GM12878 (cell line): ENCODE results near the gene UHRF2. TPM values are rescaled to one million over a fixed set of nuclear protein-coding genes. Genes with fewer than 3 reads are reported as not detected.

ENCODE experiments used
- ATAC-seq: fragments of 200-7000 bp; cut with Tn5 transposase; 3 replicates; pipeline ENCODE4 v1.9.1; 2020; ENCODE audit warnings: mild to moderate bottlenecking, moderate library complexity
- BruUV-seq: library from RNA; stranded (reverse); fragments of 400-500 nt; replicated peaks from 2 replicates; lab custom pipeline; 2021; lab: Mats Ljungman, UMichigan
- CTCF ChIA-PET: fragments of 300-600 bp; sonication (Branson Sonifier 250); formaldehyde crosslinking; extraction: SDS; loops from one replicate; lab custom pipeline; 2021; ENCODE audit warnings: inconsistent platforms; lab: Yijun Ruan, JAX
- POLR2A ChIA-PET: fragments of 350-600 bp; formaldehyde crosslinking; extraction: SDS; loops from one replicate; lab custom pipeline; 2021; ENCODE audit warnings: inconsistent platforms; lab: Charles Lee
- RAD21 ChIA-PET: fragments of 300-600 bp; sonication (Branson Sonifier 250); formaldehyde crosslinking; loops from one replicate; lab custom pipeline; 2023; ENCODE audit warnings: antibody characterized with exemption; ENCODE audit not compliant: unreplicated experiment; lab: Charles Lee
- SMC1A ChIA-PET: fragments of 300-600 bp; sonication (Branson Sonifier 250); formaldehyde crosslinking; loops from one replicate; lab custom pipeline; 2023; ENCODE audit not compliant: unreplicated experiment, uncharacterized antibody; lab: Charles Lee
- DNase-seq: peaks from one replicate; pipeline ENCODE4 v3.0.0-alpha.2; 2011; ENCODE audit warnings: low read depth, low spot score
- FAIRE-seq: peaks from 3 replicates; lab custom pipeline; 2011; peaks lifted over from hg19 to GRCh38; lab: Jason Lieb, UNC
- H2AFZ ChIP-seq: 2 replicates; pipeline ENCODE4 v1.6.0; 2011; ENCODE audit warnings: low read depth, low read length, control low read depth; ENCODE audit not compliant: control insufficient read depth
- H3K27ac ChIP-seq: 2 replicates; pipeline ENCODE4 v1.5.1; 2011; ENCODE audit warnings: control low read depth; ENCODE audit not compliant: control insufficient read depth, insufficient read depth
- H3K27me3 ChIP-seq, 2 experiments: replicated peaks in 1 of 2; 2 replicates each; pipeline versions ENCODE4 v1.6.0 to v1.6.1; 2011; ENCODE audit warnings: low read length in 1 of 2; ENCODE audit not compliant: control insufficient read depth in 2 of 2, insufficient read depth in 2 of 2
- H3K36me3 ChIP-seq, 2 experiments: 2 replicates each; pipeline ENCODE4 v1.5.1; 2011; ENCODE audit warnings: low read length in 1 of 2; ENCODE audit not compliant: control insufficient read depth in 2 of 2, insufficient read depth in 2 of 2
- H3K4me1 ChIP-seq: 2 replicates; pipeline ENCODE4 v1.6.1; 2011; ENCODE audit warnings: mild to moderate bottlenecking, low read length, moderate library complexity, mixed read lengths; ENCODE audit not compliant: control insufficient read depth, insufficient read depth
- H3K4me2 ChIP-seq: 2 replicates; pipeline ENCODE4 v1.6.0; 2011; ENCODE audit warnings: control low read depth; ENCODE audit not compliant: control insufficient read depth, insufficient read depth
- H3K4me3 ChIP-seq: fragments of 200-600 bp; sonication (generic); 2 replicates; pipeline ENCODE4 v1.5.1; 2016
- H3K79me2 ChIP-seq: 2 replicates; pipeline ENCODE4 v1.6.0; 2011; ENCODE audit warnings: low read length; ENCODE audit not compliant: control insufficient read depth, insufficient read depth
- H3K9ac ChIP-seq: 2 replicates; pipeline ENCODE4 v1.8.0; 2011; ENCODE audit warnings: low read length, control low read depth, mixed read lengths; ENCODE audit not compliant: control insufficient read depth, insufficient read depth
- H3K9me3 ChIP-seq: replicated peaks from 3 replicates; pipeline ENCODE4 v1.5.1; 2011; ENCODE audit warnings: mild to moderate bottlenecking, low read length; ENCODE audit not compliant: control insufficient read depth, insufficient read depth
- H4K20me1 ChIP-seq: 2 replicates; pipeline ENCODE4 v1.6.0; 2011; ENCODE audit not compliant: control insufficient read depth, insufficient read depth
- CREB1 ChIP-seq: IDR thresholded peaks from 2 replicates; pipeline ENCODE4 v1.6.1; 2012; ENCODE audit warnings: low read depth, mild to moderate bottlenecking, inconsistent platforms
- HDAC6 ChIP-seq: fragments of 200-600 bp; sonication (generic); IDR thresholded peaks from one replicate; pipeline ENCODE4 v1.8.0; 2017; ENCODE audit warnings: antibody characterized with exemption; ENCODE audit not compliant: unreplicated experiment
- HDGF ChIP-seq: fragments of 450-650 bp; IDR thresholded peaks from 2 replicates; pipeline ENCODE4 v1.6.1; 2016; ENCODE audit warnings: antibody characterized with exemption
- MLLT1 ChIP-seq: fragments of 450-650 bp; IDR thresholded peaks from 2 replicates; pipeline ENCODE4 v1.6.1; 2016; ENCODE audit warnings: mild to moderate bottlenecking
- PAX8 ChIP-seq: fragments of 450-650 bp; IDR thresholded peaks from 2 replicates; pipeline ENCODE4 v1.6.1; 2017; ENCODE audit warnings: mild to moderate bottlenecking, moderate library complexity
- PML ChIP-seq: IDR thresholded peaks from 2 replicates; pipeline ENCODE4 v1.6.1; 2012; ENCODE audit warnings: low read length, inconsistent platforms
- POLR2AphosphoS2 ChIP-seq: IDR thresholded peaks from 2 replicates; pipeline ENCODE4 v1.6.1; 2011; ENCODE audit warnings: low read depth, mild to moderate bottlenecking, low read length, improper control_type of control experiment, moderate library complexity
- RBBP5 ChIP-seq: fragments of 200-600 bp; sonication (generic); conservative IDR thresholded peaks from 2 replicates; pipeline ENCODE4 v1.6.1; 2016
- RFX5 ChIP-seq: IDR thresholded peaks from 2 replicates; pipeline ENCODE4 v1.6.1; 2011; ENCODE audit warnings: low read depth, low read length, improper control_type of control experiment
- USF1 ChIP-seq: IDR thresholded peaks from 2 replicates; pipeline ENCODE4 v1.6.1; 2011; ENCODE audit warnings: borderline replicate concordance, low read depth, mild to moderate bottlenecking, moderate library complexity, mixed read lengths, low read length; ENCODE audit not compliant: insufficient read depth; ENCODE audit errors: extremely low read length
- YY1 ChIP-seq: IDR thresholded peaks from 2 replicates; pipeline ENCODE4 v1.6.1; 2011; ENCODE audit warnings: low read depth, mild to moderate bottlenecking, low read length
- ZNF384 ChIP-seq: IDR thresholded peaks from 2 replicates; pipeline ENCODE4 v1.6.1; 2012; ENCODE audit warnings: low read depth, mild to moderate bottlenecking, low read length, improper control_type of control experiment, borderline replicate concordance
- ZSCAN29 ChIP-seq: fragments of 450-650 bp; IDR thresholded peaks from 2 replicates; pipeline ENCODE4 v1.6.1; 2017; ENCODE audit warnings: mild to moderate bottlenecking, moderate library complexity
- WGBS: methylation state at CpG from one replicate; pipeline ENCODE4 v1.1.6; 2016; ENCODE audit warnings: low lambda C conversion rate; ENCODE audit not compliant: insufficient replicate concordance, insufficient coverage; ENCODE audit errors: missing lambda C conversion rate; 5-methylcytosine and 5-hydroxymethylcytosine counted together
- in situ Hi-C: fragments of 300-500 bp; cut with MboI; formaldehyde crosslinking; loops from 9 replicates; pipeline ENCODE4 v1.14.3; 2018; ENCODE audit warnings: mixed read lengths
- intact Hi-C: fragments of 100-400 bp; cut with micrococcal nuclease; formaldehyde crosslinking; loops from one replicate; pipeline ENCODE4 v1.14.2; 2022; ENCODE audit not compliant: unreplicated experiment
- polyA plus RNA-seq, 11 experiments: library from polyadenylated mRNA; depleted of rRNA in 4 of 11; unstranded in 6 of 11; stranded (reverse) in 5 of 11; fragments of >200 nt; fragmentation: Nextera tagmentation in 4 of 11; fragmentation: Illumina TruSeq in 1 of 11; extraction: Ambion mirVana in 4 of 11; extraction: Trizol in 1 of 11; gene quantifications; 1 replicate in 1 of 11; 2 replicates in 10 of 11; pipeline versions ENCODE4 v1.2.1 to v1.2.3, GENCODE V29; 2011 to 2016; ENCODE audit warnings: inconsistent platforms in 2 of 11, missing spikeins in 2 of 11, low read depth in 1 of 11
- total RNA-seq, 4 experiments: library from RNA; depleted of rRNA in 3 of 4; stranded (reverse); fragments of >200 nt in 3 of 4; fragmentation: Illumina TruSeq in 1 of 4; extraction: Trizol in 1 of 4; gene quantifications; 2 replicates each; pipeline versions ENCODE4 v1.2.1 to v1.2.3, GENCODE V29; 2013 to 2021
- TF ChIP-seq, protein P1 (sequence below): fragments of 450-650 bp; formaldehyde crosslinking; IDR thresholded peaks from 2 replicates; pipeline ENCODE4 v1.4.0; 2020; ENCODE audit warnings: mild to moderate bottlenecking, moderate library complexity
- TF ChIP-seq, protein P2 (sequence below): fragments of 450-650 bp; IDR thresholded peaks from 2 replicates; pipeline ENCODE4 v1.6.1; 2017; ENCODE audit warnings: mild to moderate bottlenecking

Gene UHRF2
- total and polyA plus RNA-seq, 10 of the 15 experiments (the other 5 are each of a cell fraction or from before 2014, with no cell fraction given) = 11.2 to 95.8 (median 43.1) TPM

DNA sequence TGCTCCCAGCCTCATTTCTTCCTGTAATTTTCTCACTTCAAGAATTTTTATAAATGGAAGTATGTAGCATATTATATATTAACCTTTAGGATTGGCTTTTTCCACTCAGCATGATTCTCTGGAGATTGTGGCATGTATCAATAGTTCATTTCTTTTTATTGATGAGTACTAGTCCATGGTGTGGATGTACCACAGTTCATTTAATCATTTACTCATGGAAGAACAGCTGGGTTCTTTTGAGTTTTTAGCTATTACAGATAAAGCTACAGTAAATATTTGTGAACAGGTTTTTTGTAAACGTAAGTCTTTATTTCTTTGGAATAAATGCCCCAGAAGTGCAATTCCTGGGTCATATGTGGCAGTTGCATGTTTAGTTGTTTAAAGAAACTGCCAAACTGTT lies 76.1 kb downstream of the UHRF2 start (continued):
- no peak for TF ChIP-seq YY1
- TF ChIP-seq, protein P1, sequence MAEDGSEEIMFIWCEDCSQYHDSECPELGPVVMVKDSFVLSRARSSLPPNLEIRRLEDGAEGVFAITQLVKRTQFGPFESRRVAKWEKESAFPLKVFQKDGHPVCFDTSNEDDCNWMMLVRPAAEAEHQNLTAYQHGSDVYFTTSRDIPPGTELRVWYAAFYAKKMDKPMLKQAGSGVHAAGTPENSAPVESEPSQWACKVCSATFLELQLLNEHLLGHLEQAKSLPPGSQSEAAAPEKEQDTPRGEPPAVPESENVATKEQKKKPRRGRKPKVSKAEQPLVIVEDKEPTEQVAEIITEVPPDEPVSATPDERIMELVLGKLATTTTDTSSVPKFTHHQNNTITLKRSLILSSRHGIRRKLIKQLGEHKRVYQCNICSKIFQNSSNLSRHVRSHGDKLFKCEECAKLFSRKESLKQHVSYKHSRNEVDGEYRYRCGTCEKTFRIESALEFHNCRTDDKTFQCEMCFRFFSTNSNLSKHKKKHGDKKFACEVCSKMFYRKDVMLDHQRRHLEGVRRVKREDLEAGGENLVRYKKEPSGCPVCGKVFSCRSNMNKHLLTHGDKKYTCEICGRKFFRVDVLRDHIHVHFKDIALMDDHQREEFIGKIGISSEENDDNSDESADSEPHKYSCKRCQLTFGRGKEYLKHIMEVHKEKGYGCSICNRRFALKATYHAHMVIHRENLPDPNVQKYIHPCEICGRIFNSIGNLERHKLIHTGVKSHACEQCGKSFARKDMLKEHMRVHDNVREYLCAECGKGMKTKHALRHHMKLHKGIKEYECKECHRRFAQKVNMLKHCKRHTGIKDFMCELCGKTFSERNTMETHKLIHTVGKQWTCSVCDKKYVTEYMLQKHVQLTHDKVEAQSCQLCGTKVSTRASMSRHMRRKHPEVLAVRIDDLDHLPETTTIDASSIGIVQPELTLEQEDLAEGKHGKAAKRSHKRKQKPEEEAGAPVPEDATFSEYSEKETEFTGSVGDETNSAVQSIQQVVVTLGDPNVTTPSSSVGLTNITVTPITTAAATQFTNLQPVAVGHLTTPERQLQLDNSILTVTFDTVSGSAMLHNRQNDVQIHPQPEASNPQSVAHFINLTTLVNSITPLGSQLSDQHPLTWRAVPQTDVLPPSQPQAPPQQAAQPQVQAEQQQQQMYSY (CRISPR knock-in tag) = no peak

DNA sequence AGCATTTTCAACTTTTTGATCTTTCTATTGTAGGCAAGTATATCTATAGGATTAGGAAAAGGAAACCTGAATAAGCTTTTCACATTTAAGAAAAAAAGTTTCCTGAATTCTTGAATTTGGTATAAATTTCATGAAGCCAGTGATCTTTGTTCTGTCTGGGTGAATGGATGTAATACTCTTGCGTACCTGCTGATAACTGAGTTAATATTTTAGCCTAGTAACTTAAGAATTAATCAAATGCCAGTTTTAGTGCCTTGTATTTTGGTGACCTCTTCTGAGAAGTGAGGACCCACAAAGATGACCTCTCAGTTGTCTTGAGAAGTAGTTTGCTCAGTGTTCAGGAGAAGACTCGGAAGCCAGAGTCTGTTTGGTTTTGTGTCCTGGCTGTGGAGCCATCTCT lies 77.9 kb downstream of the UHRF2 start:
- no peaks in the 10 kb centered on the region for H3K9me3 ChIP-seq
- TF ChIP-seq USF1 (no peak), CREB1 (no peak), RFX5 (no peak), RBBP5 (no peak), POLR2AphosphoS2 (no peak), HDAC6 (no peak), MLLT1 (no peak), ZSCAN29 (no peak), HDGF (no peak), PAX8 (no peak), ZNF384 (no peak), PML (no peak)
- TF ChIP-seq, protein P2, sequence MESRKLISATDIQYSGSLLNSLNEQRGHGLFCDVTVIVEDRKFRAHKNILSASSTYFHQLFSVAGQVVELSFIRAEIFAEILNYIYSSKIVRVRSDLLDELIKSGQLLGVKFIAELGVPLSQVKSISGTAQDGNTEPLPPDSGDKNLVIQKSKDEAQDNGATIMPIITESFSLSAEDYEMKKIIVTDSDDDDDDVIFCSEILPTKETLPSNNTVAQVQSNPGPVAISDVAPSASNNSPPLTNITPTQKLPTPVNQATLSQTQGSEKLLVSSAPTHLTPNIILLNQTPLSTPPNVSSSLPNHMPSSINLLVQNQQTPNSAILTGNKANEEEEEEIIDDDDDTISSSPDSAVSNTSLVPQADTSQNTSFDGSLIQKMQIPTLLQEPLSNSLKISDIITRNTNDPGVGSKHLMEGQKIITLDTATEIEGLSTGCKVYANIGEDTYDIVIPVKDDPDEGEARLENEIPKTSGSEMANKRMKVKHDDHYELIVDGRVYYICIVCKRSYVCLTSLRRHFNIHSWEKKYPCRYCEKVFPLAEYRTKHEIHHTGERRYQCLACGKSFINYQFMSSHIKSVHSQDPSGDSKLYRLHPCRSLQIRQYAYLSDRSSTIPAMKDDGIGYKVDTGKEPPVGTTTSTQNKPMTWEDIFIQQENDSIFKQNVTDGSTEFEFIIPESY = no peak

More for the DNA sequence above, 77.9 kb downstream of the UHRF2 start:
- H3K4me1 ChIP-seq = no peaks in the 10 kb centered on the region
- RAD21 ChIA-PET = no interaction called here
- H4K20me1 ChIP-seq = no peaks in the 10 kb centered on the region
- intact Hi-C loops (no loop called here), in situ Hi-C loops (no loop called here)
- CTCF ChIA-PET = interaction anchor here (1.1 to 1.4 kb wide), 2 partner anchors 76 to 336 kb away, joined by 3 read pairs; no protein-coding TSS in a partner anchor
- no peak overlapping the region for H3K27ac ChIP-seq
- H3K9ac ChIP-seq = no peak overlapping the region
- no TSS peak for BruUV-seq
- H2AFZ ChIP-seq = no peak overlapping the region
- H3K4me3 ChIP-seq = no peak overlapping the region
- H3K36me3 ChIP-seq = peaks cover 8 to 24% of the 10 kb centered on the region in 2 experiments
- no peak for DNase-seq
- 97% methylated on average over 2 of the region's 2 CpGs for WGBS
- ATAC-seq = no peak
- H3K4me2 ChIP-seq = no peak overlapping the region
- no peaks in the 10 kb centered on the region; the same call in none of the 2 replicates for H3K79me2 ChIP-seq
- FAIRE-seq = no peak
- SMC1A ChIA-PET = interaction anchor here (1.1 to 1.5 kb wide), 4 partner anchors 9 to 68 kb away, joined by 3 read pairs; no protein-coding TSS in a partner anchor
- POLR2A ChIA-PET = no interaction called here
- no peaks in the 10 kb centered on the region for H3K27me3 ChIP-seq
